ENCODE measurements around the gene CD19. TPM values are rescaled to one million over a fixed set of nuclear protein-coding genes. Genes with fewer than 3 reads are reported as not detected.

The CD19 gene
- total RNA-seq, 2 experiments from 2014 or later = 131 to 139 TPM

GRCh38 chr16:28913946-28914724 lies 17.6 kb upstream of the CD19 start:
- no peak overlapping the region for H2AFZ ChIP-seq (ENCODE audit: low read length)
- peaks cover 97% of the 10 kb centered on the region for H3K36me3 ChIP-seq (ENCODE audit: insufficient read depth, low read length)
- H3K79me2 ChIP-seq (ENCODE audit: insufficient read depth, low read depth, low read length) = no peaks in the 10 kb centered on the region
- ChIA-PET CTCF (ENCODE audit: unreplicated experiment) (interaction anchor here (0.8 kb wide), 1 partner anchor 31 kb away, joined by 3 read pairs; no protein-coding TSS in a partner anchor), POLR2A (interaction anchor here (0.7 to 1.4 kb wide), 2 partner anchors 9 to 1331 kb away, joined by 3 to 8 read pairs; no protein-coding TSS in a partner anchor)
- peak overlapping the region; percentile 30 for H3K27ac ChIP-seq (ENCODE audit: low read depth, low read length, poor library complexity, severe bottlenecking)
- H3K4me1 ChIP-seq (ENCODE audit: insufficient read depth, low read length, poor library complexity, severe bottlenecking) = peaks cover 28% of the 10 kb centered on the region
- no peaks in the 10 kb centered on the region for H4K20me1 ChIP-seq (ENCODE audit: insufficient read depth, low read length)
- no peak for TF ChIP-seq EZH2phosphoT487 (IDR thresholded peaks at IDR 0.05; ENCODE audit: borderline replicate concordance, low read depth, low read length)
- TF ChIP-seq CTCF (conservative IDR thresholded peaks at IDR 0.05; ENCODE audit: low read length) = no peak
- DNase-seq (ENCODE audit: low spot score) = no peak
- no peaks in the 10 kb centered on the region for H3K9me2 ChIP-seq (ENCODE audit: insufficient read depth, low read length)
- no peaks in the 10 kb centered on the region for H3K9me3 ChIP-seq (ENCODE audit: low read length)
- BruUV-seq (replicated peaks) = no TSS peak
- intact Hi-C loops (cut with micrococcal nuclease; ENCODE audit: unreplicated experiment) = no loop called here
- H3K4me3 ChIP-seq (ENCODE audit: low read depth, low read length, poor library complexity, severe bottlenecking) = no peak overlapping the region
- no peak overlapping the region for H3K4me2 ChIP-seq (ENCODE audit: low read length)

- Histone ChIP-seq H3K4me3 (ENCODE audit: low read depth, low read length, poor library complexity, severe bottlenecking) (no peak overlapping the region), H3K9me3 (ENCODE audit: low read length) (no peaks in the 10 kb centered on the region), H3K4me1 (ENCODE audit: insufficient read depth, low read length, poor library complexity, severe bottlenecking) (peaks cover 23% of the 10 kb centered on the region), H4K20me1 (ENCODE audit: insufficient read depth, low read length) (no peaks in the 10 kb centered on the region), H3K36me3 (ENCODE audit: insufficient read depth, low read length) (peaks cover 96% of the 10 kb centered on the region), H3K27ac (ENCODE audit: low read depth, low read length, poor library complexity, severe bottlenecking) (no peak overlapping the region), H2AFZ (ENCODE audit: low read length) (no peak overlapping the region), H3K4me2 (ENCODE audit: low read length) (no peak overlapping the region), H3K79me2 (ENCODE audit: insufficient read depth, low read depth, low read length) (no peaks in the 10 kb centered on the region; the same call in 1 of the 2 replicates), H3K9me2 (ENCODE audit: insufficient read depth, low read length) (no peaks in the 10 kb centered on the region)
- DNase-seq (ENCODE audit: low spot score) = no peak
- no peak for TF ChIP-seq EZH2phosphoT487 (IDR thresholded peaks at IDR 0.05; ENCODE audit: borderline replicate concordance, low read depth, low read length)
- no peak for TF ChIP-seq CTCF (conservative IDR thresholded peaks at IDR 0.05; ENCODE audit: low read length)
- no TSS peak for BruUV-seq (replicated peaks)
- intact Hi-C loops (cut with micrococcal nuclease; ENCODE audit: unreplicated experiment) = no loop called here
- POLR2A ChIA-PET = interaction anchor here (0.6 kb wide), 1 partner anchor 62 kb away, joined by 6 read pairs; no protein-coding TSS in a partner anchor
- CTCF ChIA-PET (ENCODE audit: unreplicated experiment) = no interaction called here
These were observed 16.6 kb upstream of the CD19 start for GRCh38 chr16:28915181-28915580.

GRCh38 chr16:28917095-28917494 lies 14.7 kb upstream of the CD19 start:
- H2AFZ ChIP-seq (ENCODE audit: low read length) = no peak overlapping the region
- CTCF ChIA-PET (ENCODE audit: unreplicated experiment) = no interaction called here
- intact Hi-C loops (cut with micrococcal nuclease; ENCODE audit: unreplicated experiment) = no loop called here
- no peak overlapping the region for H3K4me2 ChIP-seq (ENCODE audit: low read length)
- peaks cover 14% of the 10 kb centered on the region for H3K4me1 ChIP-seq (ENCODE audit: insufficient read depth, low read length, poor library complexity, severe bottlenecking)
- peaks cover 94% of the 10 kb centered on the region for H3K36me3 ChIP-seq (ENCODE audit: insufficient read depth, low read length)
- BruUV-seq (replicated peaks) = TSS peak; percentile 54
- peaks cover 15% of the 10 kb centered on the region; the same call in 1 of the 2 replicates for H3K79me2 ChIP-seq (ENCODE audit: insufficient read depth, low read depth, low read length)
- no peak overlapping the region for H3K4me3 ChIP-seq (ENCODE audit: low read depth, low read length, poor library complexity, severe bottlenecking)
- TF ChIP-seq CTCF (conservative IDR thresholded peaks at IDR 0.05; ENCODE audit: low read length) (no peak), EZH2phosphoT487 (IDR thresholded peaks at IDR 0.05; ENCODE audit: borderline replicate concordance, low read depth, low read length) (no peak)
- H4K20me1 ChIP-seq (ENCODE audit: insufficient read depth, low read length) = no peaks in the 10 kb centered on the region
- H3K9me2 ChIP-seq (ENCODE audit: insufficient read depth, low read length) = no peaks in the 10 kb centered on the region
- H3K27ac ChIP-seq (ENCODE audit: low read depth, low read length, poor library complexity, severe bottlenecking) = no peak overlapping the region
- no peaks in the 10 kb centered on the region for H3K9me3 ChIP-seq (ENCODE audit: low read length)
- no peak for DNase-seq (ENCODE audit: low spot score)
- POLR2A ChIA-PET = interaction anchor here (0.6 to 1.2 kb wide), 2 partner anchors 10 to 16 kb away, joined by 4 to 8 read pairs; partner anchors contain the start of gene CD19
